Measurements from ENCODE around the gene LCE2D. TPM values are rescaled to one million over a fixed set of nuclear protein-coding genes. Genes with fewer than 3 reads are reported as not detected.

Gene LCE2D
- total RNA-seq, 1 experiment from 2014 or later: not detected

- Histone ChIP-seq H3K79me2 (ENCODE audit: insufficient read depth, low read length) (no peaks in the 10 kb centered on the region), H3K14ac (ENCODE audit: insufficient read depth, low read length) (no peak within 1 kb of the TSS), H2BK120ac (ENCODE audit: low read depth, low read length, poor library complexity, severe bottlenecking) (no peak within 1 kb of the TSS), H3T11ph (ENCODE audit: low read length) (no peak within 1 kb of the TSS), H2BK12ac (ENCODE audit: insufficient read length, low read depth, low read length) (no peak within 1 kb of the TSS), H4K5ac (ENCODE audit: insufficient read length, low read depth, low read length) (no peak within 1 kb of the TSS), H3K4me1 (ENCODE audit: insufficient read depth, low read length) (no peaks in the 10 kb centered on the region), H2BK20ac (ENCODE audit: low read depth, low read length, poor library complexity, severe bottlenecking) (no peak within 1 kb of the TSS), H3K23me2 (ENCODE audit: insufficient read length, low read depth, low read length, poor library complexity, severe bottlenecking) (no peaks in the 10 kb centered on the region), H3K23ac (ENCODE audit: insufficient read length, low read depth, low read length) (no peak within 1 kb of the TSS), H2BK15ac (ENCODE audit: low read depth, low read length) (no peak within 1 kb of the TSS), H3K9me3 (ENCODE audit: control insufficient read depth, low read depth, low read length) (peaks cover 63% of the 10 kb centered on the region), H3K9ac (ENCODE audit: extremely low read depth, insufficient read length, low read length) (no peak within 1 kb of the TSS), H4K20me1 (ENCODE audit: control insufficient read depth, insufficient read depth, insufficient read length) (no peaks in the 10 kb centered on the region), H3K56ac (ENCODE audit: insufficient read length, low read depth, low read length) (no peak within 1 kb of the TSS), H3K27me3 (ENCODE audit: insufficient read depth, low read length) (no peaks in the 10 kb centered on the region), H2BK5ac (ENCODE audit: insufficient read length, low read length) (no peak within 1 kb of the TSS), H3K79me1 (ENCODE audit: insufficient read depth, low read depth, low read length, poor library complexity, severe bottlenecking) (no peaks in the 10 kb centered on the region), H3K27ac (ENCODE audit: insufficient read length, low read depth, low read length) (no peak within 1 kb of the TSS), H2AK5ac (ENCODE audit: insufficient read length, low read length) (no peak within 1 kb of the TSS), H3K4ac (ENCODE audit: low read depth, low read length) (no peak within 1 kb of the TSS), H2AFZ (ENCODE audit: low read length) (no peak within 1 kb of the TSS), H3K18ac (ENCODE audit: insufficient read length, low read depth, low read length) (no peak within 1 kb of the TSS), H4K91ac (ENCODE audit: insufficient read length, low read depth, low read length) (no peak within 1 kb of the TSS), H3K4me2 (ENCODE audit: insufficient read depth, insufficient read length, low read length) (no peak within 1 kb of the TSS), H4K8ac (replicated peaks; ENCODE audit: insufficient read length, low read depth, low read length) (no peak within 1 kb of the TSS)
- H3K4me3 Mint-ChIP-seq: no peak within 1 kb of the TSS
- no peaks in the 10 kb centered on the region for H3K4me1 Mint-ChIP-seq
- TF ChIP-seq CTCF (conservative IDR thresholded peaks at IDR 0.05): no peak
- no peak within 1 kb of the TSS for H3K27ac Mint-ChIP-seq
- peaks cover 0 to 8% (median 2%) of the 10 kb centered on the region in 3 experiments; a peak in 3 of 7 replicates for H3K36me3 Mint-ChIP-seq (ENCODE audit: insufficient read depth in 1 of 3, low read depth in 3 of 3)
- H3K9me3 Mint-ChIP-seq: peaks cover 68 to 76% of the 10 kb centered on the region in 2 experiments
- H3K27me3 Mint-ChIP-seq (ENCODE audit: low read depth): no peaks in the 10 kb centered on the region
- DNase-seq: no peak
- WGBS (ENCODE audit: extremely low coverage, insufficient read length, low lambda C conversion rate): no CpG with 5 or more reads among the region's 1 CpG
Observed at GRCh38 chr1:152613511-152613910, 49.7 kb upstream of the LCE2D start, which contains the start of gene LCE3B. Gene LCE3B (plus strand): TSS chr1:152613811. CDS start chr1:152613811, 0 bp downstream.

Measured in H9 (cell line).